ENCODE results near the gene ADGRL3. TPM values are rescaled to one million over a fixed set of nuclear protein-coding genes. Genes with fewer than 3 reads are reported as not detected.

Gene ADGRL3
- total and polyA plus RNA-seq, 3 donors from 2014 or later: 11.6 to 21.6 (median 12.8) TPM

- TF ChIP-seq CTCF (IDR thresholded peaks at IDR 0.05): no peak
- no peak for TF ChIP-seq POLR2A (IDR thresholded peaks at IDR 0.05)
- Histone ChIP-seq H3K9me3 (no peaks in the 10 kb centered on the region), H3K4me3 (no peak overlapping the region), H3K4me1 (no peaks in the 10 kb centered on the region), H3K27ac (no peak overlapping the region), H3K36me3 (ENCODE audit: low read depth, missing control alignments) (no peaks in the 10 kb centered on the region), H3K27me3 (no peaks in the 10 kb centered on the region)
- DNase-seq: no peak
- intact Hi-C loops (cut with DNase I; ENCODE audit: low total_unique reads): no loop called here
- WGBS, 2 donors: 93 to 96% methylated on average over 5 of the region's 5 CpGs
Observed at GRCh38 chr4:61431131-61431530, 231.0 kb downstream of the ADGRL3 start.

GRCh38 chr4:61437923-61438322, 237.8 kb downstream of the ADGRL3 start:
- no peaks in the 10 kb centered on the region for H3K36me3 ChIP-seq (ENCODE audit: low read depth, missing control alignments)
- H3K27me3 ChIP-seq: no peaks in the 10 kb centered on the region
- H3K4me1 ChIP-seq: no peaks in the 10 kb centered on the region
- intact Hi-C loops (cut with DNase I; ENCODE audit: low total_unique reads): no loop called here
- no peak for TF ChIP-seq CTCF (IDR thresholded peaks at IDR 0.05)
- TF ChIP-seq POLR2A (IDR thresholded peaks at IDR 0.05): no peak
- no peak overlapping the region for H3K4me3 ChIP-seq
- no peak for DNase-seq
- no peak overlapping the region for H3K27ac ChIP-seq
- no peaks in the 10 kb centered on the region for H3K9me3 ChIP-seq

GRCh38 chr4:61440321-61440720, 240.2 kb downstream of the ADGRL3 start:
- no peak for DNase-seq
- H3K27me3 ChIP-seq: no peaks in the 10 kb centered on the region
- no peak overlapping the region for H3K4me3 ChIP-seq
- H3K36me3 ChIP-seq (ENCODE audit: low read depth, missing control alignments): no peaks in the 10 kb centered on the region
- WGBS, 2 donors: 80 to 93% methylated on average over 4 of the region's 4 CpGs
- H3K9me3 ChIP-seq: no peaks in the 10 kb centered on the region
- H3K4me1 ChIP-seq: no peaks in the 10 kb centered on the region
- intact Hi-C loops (cut with DNase I; ENCODE audit: low total_unique reads): no loop called here
- H3K27ac ChIP-seq: no peak overlapping the region
- TF ChIP-seq CTCF (IDR thresholded peaks at IDR 0.05) (no peak), POLR2A (IDR thresholded peaks at IDR 0.05) (no peak)

- Histone ChIP-seq H3K27me3 (no peaks in the 10 kb centered on the region), H3K27ac (no peak overlapping the region), H3K9me3 (no peaks in the 10 kb centered on the region), H3K36me3 (ENCODE audit: low read depth, missing control alignments) (no peaks in the 10 kb centered on the region), H3K4me1 (no peaks in the 10 kb centered on the region), H3K4me3 (no peak overlapping the region)
- intact Hi-C loops (cut with DNase I; ENCODE audit: low total_unique reads): no loop called here
- no peak for DNase-seq
- 61 to 73% methylated on average over 2 of the region's 2 CpGs for WGBS, 2 donors
- TF ChIP-seq CTCF (IDR thresholded peaks at IDR 0.05) (no peak), POLR2A (IDR thresholded peaks at IDR 0.05) (no peak)
Observed at GRCh38 chr4:61442936-61443335, 242.8 kb downstream of the ADGRL3 start.

- Histone ChIP-seq H3K4me3 (no peak overlapping the region), H3K27me3 (no peaks in the 10 kb centered on the region), H3K27ac (no peak overlapping the region), H3K36me3 (ENCODE audit: low read depth, missing control alignments) (no peaks in the 10 kb centered on the region), H3K9me3 (no peaks in the 10 kb centered on the region), H3K4me1 (no peaks in the 10 kb centered on the region)
- no peak for DNase-seq
- intact Hi-C loops (cut with DNase I; ENCODE audit: low total_unique reads): no loop called here
- TF ChIP-seq CTCF (IDR thresholded peaks at IDR 0.05): no peak
- TF ChIP-seq POLR2A (IDR thresholded peaks at IDR 0.05): no peak
- WGBS, 2 donors: 45 to 61% methylated on average over 2 of the region's 2 CpGs
Observed at GRCh38 chr4:61443813-61444510, 243.8 kb downstream of the ADGRL3 start.
